ENCODE data around the gene AK4.

GRCh38 chr1:65258106-65258505 is 110.1 kb downstream of the AK4 start:
- TF ChIP-seq, protein P1, sequence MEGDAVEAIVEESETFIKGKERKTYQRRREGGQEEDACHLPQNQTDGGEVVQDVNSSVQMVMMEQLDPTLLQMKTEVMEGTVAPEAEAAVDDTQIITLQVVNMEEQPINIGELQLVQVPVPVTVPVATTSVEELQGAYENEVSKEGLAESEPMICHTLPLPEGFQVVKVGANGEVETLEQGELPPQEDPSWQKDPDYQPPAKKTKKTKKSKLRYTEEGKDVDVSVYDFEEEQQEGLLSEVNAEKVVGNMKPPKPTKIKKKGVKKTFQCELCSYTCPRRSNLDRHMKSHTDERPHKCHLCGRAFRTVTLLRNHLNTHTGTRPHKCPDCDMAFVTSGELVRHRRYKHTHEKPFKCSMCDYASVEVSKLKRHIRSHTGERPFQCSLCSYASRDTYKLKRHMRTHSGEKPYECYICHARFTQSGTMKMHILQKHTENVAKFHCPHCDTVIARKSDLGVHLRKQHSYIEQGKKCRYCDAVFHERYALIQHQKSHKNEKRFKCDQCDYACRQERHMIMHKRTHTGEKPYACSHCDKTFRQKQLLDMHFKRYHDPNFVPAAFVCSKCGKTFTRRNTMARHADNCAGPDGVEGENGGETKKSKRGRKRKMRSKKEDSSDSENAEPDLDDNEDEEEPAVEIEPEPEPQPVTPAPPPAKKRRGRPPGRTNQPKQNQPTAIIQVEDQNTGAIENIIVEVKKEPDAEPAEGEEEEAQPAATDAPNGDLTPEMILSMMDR (tag by site-specific recombination; IDR thresholded peaks at IDR 0.05), result no peak
- no peak for TF ChIP-seq ATF2 (tag by site-specific recombination; IDR thresholded peaks at IDR 0.05; ENCODE audit: low read depth)
- no peak for TF ChIP-seq PBX3 (CRISPR knock-in tag; IDR thresholded peaks at IDR 0.05)

All from HEK293 (cell line).